MCF 10A (cell line): Measurements from ENCODE around the gene FLOT1. TPM values are rescaled to one million over a fixed set of nuclear protein-coding genes. Genes with fewer than 3 reads are reported as not detected.
A peak's percentile ranks its signal among the peaks of the same experiment; 100 is the strongest.

Experiments used
- BruUV-seq: library from RNA; stranded (reverse); fragments of 400-500 nt; replicated peaks from 2 replicates; lab custom pipeline; 2021; lab: Mats Ljungman, UMichigan
- CTCF ChIA-PET: fragments of 300-600 bp; sonication (Branson Sonifier 250); formaldehyde crosslinking; extraction: SDS; loops from one replicate; lab custom pipeline; 2021; ENCODE audit warnings: antibody characterized with exemption, inconsistent platforms; lab: Yijun Ruan, JAX
- POLR2A ChIA-PET: fragments of 300-600, 350-650 bp; sonication (Branson Sonifier 250); formaldehyde crosslinking; extraction: SDS; loops from one replicate; lab custom pipeline; 2020; ENCODE audit warnings: antibody characterized with exemption, inconsistent platforms; lab: Yijun Ruan, JAX
- DNase-seq: peaks from one replicate; pipeline ENCODE4 v3.0.0-alpha.2; 2018; ENCODE audit not compliant: unreplicated experiment
- H3K27ac Mint-ChIP-seq: one replicate; pipeline ENCODE4 v1.8.0; 2022; ENCODE audit warnings: mild to moderate bottlenecking, low read depth, mixed read lengths; ENCODE audit not compliant: unreplicated experiment
- H3K27me3 Mint-ChIP-seq: one replicate; pipeline ENCODE4 v1.8.0; 2022; ENCODE audit warnings: mixed read lengths; ENCODE audit not compliant: insufficient read depth, unreplicated experiment
- H3K36me3 Mint-ChIP-seq: one replicate; pipeline ENCODE4 v1.8.0; 2022; ENCODE audit warnings: mild to moderate bottlenecking, moderate library complexity, mixed read lengths; ENCODE audit not compliant: insufficient read depth, unreplicated experiment
- H3K4me1 Mint-ChIP-seq: one replicate; pipeline ENCODE4 v1.8.0; 2022; ENCODE audit warnings: mixed read lengths; ENCODE audit not compliant: insufficient read depth, unreplicated experiment
- H3K4me3 Mint-ChIP-seq: one replicate; pipeline ENCODE4 v1.8.0; 2022; ENCODE audit warnings: mild to moderate bottlenecking, moderate library complexity, mixed read lengths; ENCODE audit not compliant: unreplicated experiment
- H3K9me3 Mint-ChIP-seq: one replicate; pipeline ENCODE4 v1.8.0; 2022; ENCODE audit warnings: mixed read lengths; ENCODE audit not compliant: unreplicated experiment
- intact Hi-C: fragments of 100-400 bp; cut with micrococcal nuclease; formaldehyde crosslinking; loops from 2 replicates; pipeline ENCODE4 v1.14.1; 2022
- total RNA-seq: library from RNA; stranded (reverse); gene quantifications from 2 replicates; pipeline ENCODE4 v1.2.3, GENCODE V29; 2022
- TF ChIP-seq, protein P1 (sequence below): fragments of 200-600 bp; IDR thresholded peaks from one replicate; pipeline ENCODE4 v1.8.0; 2022; ENCODE audit warnings: antibody characterized with exemption, mild to moderate bottlenecking; ENCODE audit not compliant: unreplicated experiment

FLOT1 gene
- total RNA-seq, 1 experiment from 2014 or later: 61.8 TPM

DNA sequence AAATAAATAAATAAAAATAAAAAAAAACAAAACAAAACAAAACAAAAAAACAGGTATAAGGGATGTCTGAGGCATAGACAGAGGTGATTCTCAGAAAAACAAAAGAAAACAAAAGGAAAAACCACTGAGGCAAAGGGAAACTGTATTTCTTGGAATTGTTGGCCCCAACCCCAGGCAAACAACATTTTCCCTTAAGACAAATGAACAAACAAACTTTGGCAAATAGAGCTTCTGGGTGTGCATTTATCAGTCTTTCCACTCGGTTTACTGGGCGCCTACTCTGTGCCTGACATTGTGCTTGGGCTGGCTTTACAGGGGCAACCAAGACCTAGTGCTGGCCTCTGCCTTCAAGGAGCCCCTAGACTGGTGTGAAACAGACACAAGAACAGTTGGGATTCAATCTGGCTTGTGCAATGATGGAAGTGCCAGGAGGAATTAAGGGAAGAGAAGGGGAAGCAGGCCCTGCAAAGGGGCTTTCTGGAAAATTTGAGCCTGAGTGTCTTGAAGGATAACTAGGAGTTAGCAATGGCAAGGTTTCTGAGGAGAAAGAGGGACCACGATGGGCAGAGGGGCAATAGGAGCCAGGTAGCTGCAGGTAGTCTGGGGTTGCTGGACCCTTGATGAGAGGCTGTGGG is 35.6 kb upstream of the FLOT1 start:
- Mint-ChIP-seq H3K27ac (no peak overlapping the region), H3K27me3 (no peaks in the 10 kb centered on the region), H3K9me3 (no peaks in the 10 kb centered on the region), H3K4me1 (peaks cover 58% of the 10 kb centered on the region), H3K36me3 (no peaks in the 10 kb centered on the region), H3K4me3 (no peak overlapping the region)
- ChIA-PET CTCF (interaction anchor here (0.7 to 1.0 kb wide), 2 partner anchors 23 to 43 kb away, joined by 3 to 4 read pairs; no protein-coding TSS in a partner anchor), POLR2A (interaction anchor here (0.8 to 0.9 kb wide), 2 partner anchors 26 to 41 kb away, joined by 3 to 4 read pairs; no protein-coding TSS in a partner anchor)
- no TSS peak for BruUV-seq
- no peak for DNase-seq
- intact Hi-C loops: no loop called here
- TF ChIP-seq, protein P1, sequence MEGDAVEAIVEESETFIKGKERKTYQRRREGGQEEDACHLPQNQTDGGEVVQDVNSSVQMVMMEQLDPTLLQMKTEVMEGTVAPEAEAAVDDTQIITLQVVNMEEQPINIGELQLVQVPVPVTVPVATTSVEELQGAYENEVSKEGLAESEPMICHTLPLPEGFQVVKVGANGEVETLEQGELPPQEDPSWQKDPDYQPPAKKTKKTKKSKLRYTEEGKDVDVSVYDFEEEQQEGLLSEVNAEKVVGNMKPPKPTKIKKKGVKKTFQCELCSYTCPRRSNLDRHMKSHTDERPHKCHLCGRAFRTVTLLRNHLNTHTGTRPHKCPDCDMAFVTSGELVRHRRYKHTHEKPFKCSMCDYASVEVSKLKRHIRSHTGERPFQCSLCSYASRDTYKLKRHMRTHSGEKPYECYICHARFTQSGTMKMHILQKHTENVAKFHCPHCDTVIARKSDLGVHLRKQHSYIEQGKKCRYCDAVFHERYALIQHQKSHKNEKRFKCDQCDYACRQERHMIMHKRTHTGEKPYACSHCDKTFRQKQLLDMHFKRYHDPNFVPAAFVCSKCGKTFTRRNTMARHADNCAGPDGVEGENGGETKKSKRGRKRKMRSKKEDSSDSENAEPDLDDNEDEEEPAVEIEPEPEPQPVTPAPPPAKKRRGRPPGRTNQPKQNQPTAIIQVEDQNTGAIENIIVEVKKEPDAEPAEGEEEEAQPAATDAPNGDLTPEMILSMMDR: no peak

DNA sequence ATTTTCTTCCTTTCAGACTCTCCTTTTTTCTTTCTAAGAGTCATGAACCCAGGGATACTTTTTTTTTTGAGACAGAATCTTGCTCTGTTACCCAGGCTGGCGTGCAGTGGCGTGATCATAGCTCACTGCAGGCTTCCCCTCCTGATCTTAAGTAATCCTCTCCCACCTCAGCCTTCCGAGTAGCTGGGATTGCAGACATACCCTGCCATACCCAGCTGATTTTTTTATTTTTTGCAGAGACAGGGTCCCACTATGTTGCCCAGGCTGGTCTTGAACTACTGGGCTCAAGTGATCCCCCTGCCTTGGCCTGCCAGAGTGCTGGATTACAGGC is 34.6 kb upstream of the FLOT1 start:
- Mint-ChIP-seq H3K4me3 (no peak overlapping the region), H3K27me3 (no peaks in the 10 kb centered on the region), H3K9me3 (no peaks in the 10 kb centered on the region), H3K27ac (peak overlapping the region; percentile 56), H3K4me1 (peaks cover 48% of the 10 kb centered on the region), H3K36me3 (no peaks in the 10 kb centered on the region)
- POLR2A ChIA-PET: interaction anchor here (0.6 to 3.7 kb wide), 5 partner anchors 9 to 42 kb away, joined by 3 to 21 read pairs (median 3); no protein-coding TSS in a partner anchor
- intact Hi-C loops: no loop called here
- CTCF ChIA-PET: interaction anchor here (0.7 kb wide), 2 partner anchors 22 to 108 kb away, joined by 3 to 5 read pairs; no protein-coding TSS in a partner anchor
- no TSS peak for BruUV-seq
- DNase-seq: no peak
- TF ChIP-seq, protein P1: no peak

GRCh38 chr6:30776390-30777154 is 34.1 kb upstream of the FLOT1 start:
- TF ChIP-seq, protein P1: no peak
- no peaks in the 10 kb centered on the region for H3K36me3 Mint-ChIP-seq
- H3K27me3 Mint-ChIP-seq: no peaks in the 10 kb centered on the region
- peaks cover 43% of the 10 kb centered on the region for H3K4me1 Mint-ChIP-seq
- no peak overlapping the region for H3K4me3 Mint-ChIP-seq
- H3K9me3 Mint-ChIP-seq: no peaks in the 10 kb centered on the region
- intact Hi-C loops: no loop called here
- ChIA-PET CTCF (interaction anchor here (0.6 to 0.7 kb wide), 2 partner anchors 55 to 129 kb away, joined by 3 read pairs; no protein-coding TSS in a partner anchor), POLR2A (interaction anchor here (0.6 to 3.7 kb wide), 5 partner anchors 9 to 43 kb away, joined by 3 to 21 read pairs (median 3); no protein-coding TSS in a partner anchor)
- BruUV-seq: no TSS peak
- no peak overlapping the region for H3K27ac Mint-ChIP-seq
- no peak for DNase-seq

GRCh38 chr6:30775104-30775503 is 32.6 kb upstream of the FLOT1 start:
- DNase-seq: no peak
- peak overlapping the region; percentile 31 for H3K27ac Mint-ChIP-seq
- no peaks in the 10 kb centered on the region for H3K9me3 Mint-ChIP-seq

More at GRCh38 chr6:30775104-30775503, 32.6 kb upstream of the FLOT1 start:
- CTCF ChIA-PET: interaction anchor here (0.7 to 0.9 kb wide), 2 partner anchors 21 to 451 kb away, joined by 3 to 4 read pairs; no protein-coding TSS in a partner anchor
- H3K4me3 Mint-ChIP-seq: no peak overlapping the region
- no TSS peak for BruUV-seq
- H3K36me3 Mint-ChIP-seq: no peaks in the 10 kb centered on the region
- peaks cover 44% of the 10 kb centered on the region for H3K4me1 Mint-ChIP-seq
- POLR2A ChIA-PET: interaction anchor here (0.6 to 3.7 kb wide), 5 partner anchors 13 to 45 kb away, joined by 3 to 21 read pairs (median 3); no protein-coding TSS in a partner anchor
- TF ChIP-seq, protein P1: no peak
- intact Hi-C loops: no loop called here
- H3K27me3 Mint-ChIP-seq: no peaks in the 10 kb centered on the region
